ENCODE measurements around the gene FBXL13.

FBXL13 gene

GRCh38 chr7:102874166-102874829 lies 200.3 kb downstream of the FBXL13 start:
- TF ChIP-seq CTCF (IDR thresholded peaks at IDR 0.05; ENCODE audit: insufficient read depth, low read depth, low read length, missing control alignments) = no peak
- DNase-seq (ENCODE audit: low read depth) = peak; percentile 75
- no peak overlapping the region for H3K4me3 ChIP-seq (ENCODE audit: low read depth, low read length)

GRCh38 chr7:102873470-102874165 lies 201.0 kb downstream of the FBXL13 start:
- H3K4me3 ChIP-seq (ENCODE audit: low read depth, low read length) = no peak overlapping the region
- no peak for DNase-seq (ENCODE audit: low read depth)
- TF ChIP-seq CTCF (IDR thresholded peaks at IDR 0.05; ENCODE audit: insufficient read depth, low read depth, low read length, missing control alignments) = no peak

GRCh38 chr7:102872460-102872859 lies 202.1 kb downstream of the FBXL13 start:
- H3K4me3 ChIP-seq (ENCODE audit: low read depth, low read length) = no peak overlapping the region
- no peak for TF ChIP-seq CTCF (IDR thresholded peaks at IDR 0.05; ENCODE audit: insufficient read depth, low read depth, low read length, missing control alignments)
- no peak for DNase-seq (ENCODE audit: low read depth)

- DNase-seq (ENCODE audit: low read depth) = no peak
- no peak for TF ChIP-seq CTCF (IDR thresholded peaks at IDR 0.05; ENCODE audit: insufficient read depth, low read depth, low read length, missing control alignments)
- no peak overlapping the region for H3K4me3 ChIP-seq (ENCODE audit: low read depth, low read length)
These were observed 205.4 kb downstream of the FBXL13 start for GRCh38 chr7:102869195-102869594.

GRCh38 chr7:102866535-102867215 lies 207.9 kb downstream of the FBXL13 start:
- no peak overlapping the region for H3K4me3 ChIP-seq (ENCODE audit: low read depth, low read length)
- DNase-seq (ENCODE audit: low read depth) = no peak

GRCh38 chr7:102864958-102865357 lies 209.6 kb downstream of the FBXL13 start:
- no peak for TF ChIP-seq CTCF (IDR thresholded peaks at IDR 0.05; ENCODE audit: insufficient read depth, low read depth, low read length, missing control alignments)
- no peak overlapping the region for H3K4me3 ChIP-seq (ENCODE audit: low read depth, low read length)
- no peak for DNase-seq (ENCODE audit: low read depth)

More at GRCh38 chr7:102866535-102867215, 207.9 kb downstream of the FBXL13 start:
- no peak for TF ChIP-seq CTCF (IDR thresholded peaks at IDR 0.05; ENCODE audit: insufficient read depth, low read depth, low read length, missing control alignments)

Measured in GM12865 (cell line).